Stimulated activated CD8-positive, alpha-beta memory T cell treated with anti-CD3 and anti-CD28 coated beads, Interleukin-12 subunit alpha, Interleukin-12 subunit beta, amount 100 ng/mL, for 4 hours (primary cell): ENCODE data around the gene MYO1C.
"Not testable (repeated sequence)": the region's sequence is repeated elsewhere in the genome, so short reads cannot be mapped to it uniquely, and the experiment has no call there.

Experiments
- DNase-seq: peaks from one replicate; pipeline ENCODE4 v3.0.0-alpha.2; 2020; ENCODE audit warnings: low read depth

The MYO1C gene

GRCh38 chr17:1422885-1423284, 69.6 kb downstream of the MYO1C start:
- DNase-seq: no peak

GRCh38 chr17:1421470-1421869, 71.0 kb downstream of the MYO1C start:
- DNase-seq: no peak

DNA sequence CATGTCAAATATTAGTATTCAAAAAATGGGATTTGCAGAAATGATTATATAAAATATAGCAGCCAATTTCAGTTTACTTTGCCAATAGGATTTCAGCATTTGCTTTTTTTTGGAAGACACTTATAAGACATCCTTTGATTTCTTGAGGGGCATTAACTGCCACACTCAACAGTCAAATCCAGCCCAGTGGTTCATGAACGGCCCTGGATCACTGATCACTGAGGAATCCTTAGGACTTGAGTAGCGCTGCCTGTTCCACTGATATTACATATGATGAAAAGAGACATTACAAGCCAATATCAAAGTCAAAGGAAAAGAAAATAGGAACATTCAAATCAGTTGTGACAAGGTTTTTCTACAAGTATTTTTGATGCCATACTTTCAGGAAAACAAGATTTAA, 71.5 kb downstream of the MYO1C start:
- DNase-seq: no peak

DNA sequence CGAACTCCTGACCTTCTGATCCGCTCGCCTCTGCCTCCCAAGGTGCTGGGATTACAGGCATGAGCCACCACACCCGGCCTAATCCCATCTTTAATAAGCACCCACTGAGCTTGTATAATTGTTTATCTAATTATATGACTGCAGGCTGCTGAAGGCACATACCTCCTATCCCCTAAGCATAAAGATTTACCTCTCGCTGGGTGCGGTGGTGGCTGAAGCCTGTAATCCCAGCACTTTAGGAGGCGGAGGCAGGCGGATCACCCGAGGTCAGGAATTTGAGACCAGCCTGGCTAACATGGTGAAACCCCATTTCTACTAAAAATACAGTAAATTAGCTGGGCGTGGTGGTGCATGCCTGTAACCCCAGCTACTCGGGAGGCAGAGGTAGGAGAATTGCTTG, 72.3 kb downstream of the MYO1C start:
- DNase-seq: no peak

DNA sequence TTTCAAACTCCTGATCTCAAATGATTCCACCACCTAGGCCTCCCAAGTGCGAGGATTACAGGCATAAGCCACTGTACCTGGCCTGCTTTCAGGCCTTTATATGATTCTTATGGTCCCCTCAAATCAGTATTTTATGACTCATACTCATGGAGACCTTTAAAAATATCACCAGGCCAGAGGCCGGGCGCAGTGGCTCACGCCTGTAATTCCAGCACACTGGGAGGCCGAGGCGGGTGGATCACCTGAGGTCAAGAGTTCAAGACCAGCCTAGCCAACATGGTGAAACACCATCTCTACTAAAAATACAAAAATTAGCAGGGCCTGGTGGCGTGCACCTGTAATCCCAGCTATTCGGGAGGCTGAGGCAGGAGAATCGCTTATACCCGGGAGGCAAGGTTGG, 74.0 kb downstream of the MYO1C start:
- DNase-seq: not testable (repeated sequence)

GRCh38 chr17:1416414-1416813, 76.1 kb downstream of the MYO1C start:
- DNase-seq: no peak

DNA sequence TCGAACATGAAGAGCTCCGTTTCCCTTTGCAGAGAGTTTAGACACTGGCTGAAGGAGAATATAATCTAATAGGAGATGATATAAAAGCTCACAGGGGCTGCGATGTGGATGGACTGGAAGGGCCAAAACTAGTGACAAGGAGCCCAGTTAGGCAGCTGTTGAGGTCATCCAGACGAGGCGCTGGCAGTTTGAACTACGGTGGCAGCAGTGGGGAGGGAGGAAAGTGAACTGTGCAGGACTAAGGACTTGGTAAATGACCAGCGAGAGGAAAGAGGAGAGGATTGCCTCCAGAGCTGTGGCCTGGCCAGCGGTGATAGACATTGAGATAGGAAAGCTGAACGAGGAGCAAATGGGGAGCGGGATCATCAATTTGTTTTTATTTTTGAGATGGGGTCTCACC, 77.9 kb downstream of the MYO1C start:
- DNase-seq: no peak
